ENCODE data around the gene NPM1.
"Not testable (repeated sequence)": the region's sequence is repeated elsewhere in the genome, so short reads cannot be mapped to it uniquely, and the experiment has no call there.

Gene NPM1

DNA sequence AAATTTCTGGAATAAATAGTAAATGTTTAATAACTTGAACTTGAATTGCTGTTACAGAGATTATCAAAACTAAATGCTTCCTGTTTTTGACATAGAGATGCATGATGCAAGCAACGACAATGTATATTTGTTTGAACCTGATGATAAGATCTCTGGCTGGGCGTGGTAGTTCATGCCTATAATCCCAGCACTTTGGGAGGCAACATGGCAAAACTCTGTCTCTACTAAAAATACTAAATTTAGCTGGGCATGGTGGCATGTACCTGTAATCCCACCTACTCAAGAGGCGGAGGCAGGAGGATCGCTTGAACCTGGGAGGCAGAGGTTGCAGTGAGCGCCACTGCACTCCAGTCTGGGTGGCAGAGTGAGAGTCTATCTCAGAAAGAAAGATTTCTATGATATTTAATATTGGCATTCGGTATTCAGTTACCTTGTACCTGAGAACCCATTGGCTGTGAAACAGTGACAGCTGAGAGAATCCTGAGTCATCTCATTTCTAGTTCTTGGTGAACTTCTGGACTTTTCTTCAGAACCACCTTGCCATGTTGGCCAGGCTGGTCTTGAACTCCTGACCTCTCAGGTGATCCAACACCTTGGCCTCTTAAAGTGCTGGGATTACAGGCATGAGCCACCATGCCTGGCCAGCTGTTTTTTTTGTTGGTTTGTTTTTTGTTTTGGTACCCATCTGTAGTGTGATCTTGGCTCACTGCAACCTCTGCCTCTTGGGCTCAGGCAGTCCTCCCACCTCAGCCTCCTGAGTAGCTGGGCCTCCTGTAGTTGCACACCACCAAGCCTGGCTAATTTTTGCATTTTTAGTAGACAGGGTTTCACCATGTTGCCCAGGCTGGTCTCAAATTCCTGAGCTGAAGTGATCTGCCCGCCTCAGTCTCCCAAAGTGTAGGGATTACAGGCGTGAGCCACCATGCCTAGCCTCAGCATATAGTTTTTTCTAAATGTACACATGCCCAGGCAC lies 21.8 kb downstream of the NPM1 start:
- ChIA-PET POLR2A (interaction anchor here (0.6 to 0.8 kb wide), 2 partner anchors 19 to 20 kb away, joined by 3 read pairs; no protein-coding TSS in a partner anchor), CTCF (interaction anchor here (1.1 to 3.2 kb wide), 2 partner anchors 9 to 503 kb away, joined by 3 to 20 read pairs; partner anchors contain the start of gene FGF18)
- TF ChIP-seq, protein P1, sequence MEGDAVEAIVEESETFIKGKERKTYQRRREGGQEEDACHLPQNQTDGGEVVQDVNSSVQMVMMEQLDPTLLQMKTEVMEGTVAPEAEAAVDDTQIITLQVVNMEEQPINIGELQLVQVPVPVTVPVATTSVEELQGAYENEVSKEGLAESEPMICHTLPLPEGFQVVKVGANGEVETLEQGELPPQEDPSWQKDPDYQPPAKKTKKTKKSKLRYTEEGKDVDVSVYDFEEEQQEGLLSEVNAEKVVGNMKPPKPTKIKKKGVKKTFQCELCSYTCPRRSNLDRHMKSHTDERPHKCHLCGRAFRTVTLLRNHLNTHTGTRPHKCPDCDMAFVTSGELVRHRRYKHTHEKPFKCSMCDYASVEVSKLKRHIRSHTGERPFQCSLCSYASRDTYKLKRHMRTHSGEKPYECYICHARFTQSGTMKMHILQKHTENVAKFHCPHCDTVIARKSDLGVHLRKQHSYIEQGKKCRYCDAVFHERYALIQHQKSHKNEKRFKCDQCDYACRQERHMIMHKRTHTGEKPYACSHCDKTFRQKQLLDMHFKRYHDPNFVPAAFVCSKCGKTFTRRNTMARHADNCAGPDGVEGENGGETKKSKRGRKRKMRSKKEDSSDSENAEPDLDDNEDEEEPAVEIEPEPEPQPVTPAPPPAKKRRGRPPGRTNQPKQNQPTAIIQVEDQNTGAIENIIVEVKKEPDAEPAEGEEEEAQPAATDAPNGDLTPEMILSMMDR (IDR thresholded peaks at IDR 0.05; ENCODE audit: control extremely low read depth, extremely low read depth, low read depth, missing control alignments), result no peak
- DNase-seq (ENCODE audit: extremely low spot score), result no peak

DNA sequence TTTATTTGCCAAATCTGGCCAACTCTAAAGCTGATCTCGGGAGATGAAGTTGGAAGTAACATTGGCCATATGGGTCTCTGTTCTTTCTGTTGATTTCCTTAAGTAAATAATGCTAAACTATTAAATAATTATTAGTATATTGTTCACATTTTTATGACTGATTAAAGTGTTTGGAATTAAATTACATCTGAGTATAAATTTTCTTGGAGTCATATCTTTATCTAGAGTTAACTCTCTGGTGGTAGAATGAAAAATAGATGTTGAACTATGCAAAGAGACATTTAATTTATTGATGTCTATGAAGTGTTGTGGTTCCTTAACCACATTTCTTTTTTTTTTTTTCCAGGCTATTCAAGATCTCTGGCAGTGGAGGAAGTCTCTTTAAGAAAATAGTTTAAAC lies 22.5 kb downstream of the NPM1 start:
- ChIA-PET CTCF (no interaction called here), POLR2A (no interaction called here)
- DNase-seq (ENCODE audit: extremely low spot score), result no peak
- TF ChIP-seq, protein P1 (IDR thresholded peaks at IDR 0.05; ENCODE audit: control extremely low read depth, extremely low read depth, low read depth, missing control alignments), result no peak

DNA sequence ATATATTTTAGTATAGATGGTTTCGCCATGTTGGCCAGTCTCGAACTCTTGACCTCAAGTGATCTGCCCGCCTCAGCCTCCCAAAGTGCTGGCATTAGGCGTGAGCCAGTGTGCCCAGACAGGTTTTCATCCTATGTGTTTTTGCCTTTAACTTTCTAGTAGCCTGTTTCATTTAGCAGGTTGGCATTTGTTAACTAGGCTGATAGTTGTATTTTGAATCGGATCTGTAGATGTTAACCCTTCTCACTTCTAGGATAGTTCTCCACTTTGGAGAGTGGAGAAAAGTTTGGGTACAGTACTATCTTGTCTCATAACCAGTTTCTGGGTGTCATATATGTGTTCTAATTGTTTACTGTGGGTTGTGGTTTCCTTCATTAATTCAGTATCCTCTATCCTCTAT lies 24.5 kb downstream of the NPM1 start:
- POLR2A ChIA-PET, result no interaction called here
- CTCF ChIA-PET, result no interaction called here
- DNase-seq (ENCODE audit: extremely low spot score), result no peak
- TF ChIP-seq, protein P1 (IDR thresholded peaks at IDR 0.05; ENCODE audit: control extremely low read depth, extremely low read depth, low read depth, missing control alignments), result no peak

DNA sequence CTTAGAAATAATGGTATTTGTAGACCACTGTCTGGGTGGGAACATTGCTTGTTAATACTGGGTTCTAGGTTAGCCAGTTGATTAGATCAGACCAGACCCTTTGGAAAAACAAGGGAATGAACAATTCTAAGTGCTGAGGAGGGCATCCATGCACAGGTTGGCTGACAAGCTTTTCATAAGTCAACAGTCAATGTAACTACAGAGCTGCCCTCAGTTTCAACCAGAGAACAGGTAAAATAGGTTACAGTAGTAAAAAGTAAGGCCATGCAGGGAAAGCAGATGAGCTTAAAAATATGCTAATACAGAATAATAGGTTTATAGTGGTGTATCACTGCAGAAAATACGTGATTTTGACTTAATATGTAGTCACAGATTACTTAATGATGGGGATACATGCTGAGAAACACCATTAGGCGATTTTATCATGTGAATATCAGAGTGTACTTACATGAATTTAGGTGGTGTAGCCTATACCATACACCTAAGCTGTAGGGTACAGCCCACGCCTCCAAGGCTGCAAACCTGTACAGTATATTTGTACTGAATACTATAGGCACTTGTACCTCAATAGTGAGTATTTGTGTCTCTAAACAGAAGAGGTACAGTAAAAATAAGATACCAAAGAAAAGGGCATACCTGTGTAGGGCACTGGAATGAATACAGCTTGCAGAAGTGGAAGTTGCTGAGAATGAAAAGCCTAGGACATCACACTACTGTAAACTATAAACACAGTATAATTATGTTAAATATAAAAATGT lies 25.7 kb downstream of the NPM1 start:
- ChIA-PET POLR2A (interaction anchor here (0.5 to 1.0 kb wide), 4 partner anchors 12 to 25 kb away, joined by 3 to 9 read pairs (median 3); no protein-coding TSS in a partner anchor), CTCF (interaction anchor here (0.8 to 1.5 kb wide), 5 partner anchors 8 to 495 kb away, joined by 3 to 4 read pairs (median 3); no protein-coding TSS in a partner anchor)
- TF ChIP-seq, protein P1 (IDR thresholded peaks at IDR 0.05; ENCODE audit: control extremely low read depth, extremely low read depth, low read depth, missing control alignments), result no peak
- no peak for DNase-seq (ENCODE audit: extremely low spot score)

DNA sequence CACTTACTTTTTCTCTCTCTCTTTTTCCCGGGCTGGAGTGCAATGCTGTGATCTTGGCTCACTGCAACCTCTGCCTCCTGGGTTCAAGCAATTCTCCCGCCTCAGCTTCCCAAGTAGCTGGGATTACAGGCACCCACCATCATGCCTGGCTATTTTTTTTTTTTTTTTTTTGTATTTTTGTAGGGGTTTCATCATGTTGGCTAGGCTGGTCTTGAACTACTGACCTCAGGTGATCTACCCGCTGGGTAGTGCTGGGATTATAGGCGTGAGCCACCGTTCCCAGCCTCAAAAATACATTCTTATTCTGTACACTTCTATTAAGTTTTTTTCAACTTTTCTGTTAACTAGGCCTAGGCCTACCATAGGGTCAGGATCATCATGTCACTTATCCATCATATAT lies 26.3 kb downstream of the NPM1 start:
- POLR2A ChIA-PET, result interaction anchor here (0.8 to 1.0 kb wide), 3 partner anchors 13 to 26 kb away, joined by 3 to 8 read pairs (median 3); no protein-coding TSS in a partner anchor
- CTCF ChIA-PET, result interaction anchor here (0.8 to 1.5 kb wide), 5 partner anchors 8 to 495 kb away, joined by 3 to 4 read pairs (median 3); no protein-coding TSS in a partner anchor
- not testable (repeated sequence) for DNase-seq (ENCODE audit: extremely low spot score)

DNA sequence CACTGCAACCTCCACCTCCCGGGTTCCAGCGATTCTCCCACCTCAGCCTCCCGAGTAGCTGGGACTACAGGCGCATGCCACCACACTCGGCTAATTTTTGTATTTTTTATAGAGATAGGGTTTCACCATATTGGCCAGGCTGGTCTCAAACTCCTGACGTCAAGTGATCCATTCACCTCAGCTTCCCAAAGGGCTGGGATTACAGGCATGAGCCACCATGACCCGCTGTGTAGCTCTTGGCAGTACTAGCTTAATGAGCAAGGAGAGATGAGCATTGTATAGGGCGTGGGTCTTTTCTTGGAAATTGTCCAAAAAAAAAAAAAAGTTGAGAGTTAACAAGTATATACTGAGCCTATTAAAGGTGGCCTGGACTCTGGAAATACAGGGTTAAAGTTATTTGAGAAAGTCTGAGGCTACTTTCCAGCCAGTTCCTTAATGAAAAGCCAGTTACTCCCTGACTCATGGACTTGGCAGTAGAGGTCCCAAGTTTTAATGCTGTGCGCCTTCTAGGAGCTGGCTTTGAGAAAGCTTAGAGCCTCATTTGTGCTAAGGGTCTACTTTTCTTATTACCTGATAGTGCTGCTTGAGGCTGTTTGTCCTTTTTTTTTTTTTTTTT lies 27.6 kb downstream of the NPM1 start:
- DNase-seq (ENCODE audit: extremely low spot score), result no peak
- TF ChIP-seq, protein P1 (IDR thresholded peaks at IDR 0.05; ENCODE audit: control extremely low read depth, extremely low read depth, low read depth, missing control alignments), result no peak
- POLR2A ChIA-PET, result interaction anchor here (0.6 to 2.0 kb wide), 6 partner anchors 19 to 56 kb away, joined by 4 to 8 read pairs (median 6); partner anchors contain the start of gene NPM1
- CTCF ChIA-PET, result no interaction called here
